T-helper 17 cell (primary cell): ENCODE results near the gene ETHE1. TPM values are rescaled to one million over a fixed set of nuclear protein-coding genes. Genes with fewer than 3 reads are reported as not detected.

Source experiments
- ATAC-seq: fragments of 150-1000 bp; cut with Tn5 transposase; 2 replicates; pipeline ENCODE4 v1.10.0; 2021; ENCODE audit warnings: mild to moderate bottlenecking, moderate library complexity
- DNase-seq, 3 donors: peaks; one replicate each; pipeline versions ENCODE4 v3.0.0 to v3.0.0-alpha.2; 2020 to 2021
- H3K9me3 ChIP-seq: one replicate; pipeline ENCODE4 v1.7.0; 2013; ENCODE audit warnings: low read length, mild to moderate bottlenecking; ENCODE audit not compliant: control insufficient read depth, poor library complexity, severe bottlenecking
- H3K27ac Mint-ChIP-seq: one replicate; pipeline ENCODE4 v1.8.0; 2022; ENCODE audit warnings: mild to moderate bottlenecking, moderate library complexity, mixed read lengths
- H3K27me3 Mint-ChIP-seq: one replicate; pipeline ENCODE4 v1.8.0; 2022; ENCODE audit warnings: mixed read lengths
- H3K36me3 Mint-ChIP-seq: one replicate; pipeline ENCODE4 v1.8.0; 2022; ENCODE audit warnings: low read depth, mixed read lengths
- H3K4me1 Mint-ChIP-seq: one replicate; pipeline ENCODE4 v1.8.0; 2022; ENCODE audit warnings: mild to moderate bottlenecking, mixed read lengths
- H3K4me3 Mint-ChIP-seq: one replicate; pipeline ENCODE4 v1.8.0; 2022; ENCODE audit warnings: mild to moderate bottlenecking, moderate library complexity, mixed read lengths
- total RNA-seq, 4 donors: library from RNA in 2 of 4; stranded (reverse) in 2 of 4; gene quantifications; one replicate each; pipeline ENCODE4 v1.2.3 and lab custom pipeline; 2022 to 2026

The ETHE1 gene
- total RNA-seq, 2 donors from 2014 or later = 21.0 to 30.3 TPM

DNA sequence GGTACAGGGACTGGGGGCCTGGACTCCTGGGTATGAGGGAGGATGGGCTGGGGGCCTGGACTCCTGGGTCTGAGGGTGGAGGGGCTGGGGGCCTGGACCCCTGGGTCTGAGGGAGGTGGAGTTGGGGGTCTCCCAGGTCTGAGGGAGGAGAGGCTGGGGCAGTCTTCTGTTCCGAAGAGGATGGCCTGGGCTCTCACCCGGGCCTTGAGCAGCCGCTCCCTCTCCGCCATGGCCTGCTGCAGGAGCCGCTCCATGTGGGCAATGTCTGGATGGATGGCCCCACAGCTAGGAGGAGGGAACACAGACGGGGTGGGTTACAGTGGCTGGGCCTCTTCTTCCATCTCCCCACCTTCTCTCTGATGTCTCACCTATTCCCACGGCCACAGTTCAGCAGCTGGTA, 40.6 kb downstream of the ETHE1 start:
- H3K4me1 Mint-ChIP-seq = peaks cover 2% of the 10 kb centered on the region
- no peak overlapping the region for H3K4me3 Mint-ChIP-seq
- H3K27me3 Mint-ChIP-seq = no peaks in the 10 kb centered on the region
- no peaks in the 10 kb centered on the region for H3K36me3 Mint-ChIP-seq
- no peak overlapping the region for H3K27ac Mint-ChIP-seq
- DNase-seq = no peak
- H3K9me3 ChIP-seq = no peaks in the 10 kb centered on the region
- ATAC-seq = no peak

GRCh38 chr19:43485951-43486350, 41.0 kb downstream of the ETHE1 start:
- no peaks in the 10 kb centered on the region for H3K36me3 Mint-ChIP-seq
- no peak overlapping the region for H3K4me3 Mint-ChIP-seq
- no peak for ATAC-seq
- H3K4me1 Mint-ChIP-seq = peaks cover 2% of the 10 kb centered on the region
- H3K27me3 Mint-ChIP-seq = no peaks in the 10 kb centered on the region
- H3K9me3 ChIP-seq = no peaks in the 10 kb centered on the region
- no peak overlapping the region for H3K27ac Mint-ChIP-seq
- DNase-seq = no peak

- H3K9me3 ChIP-seq = no peaks in the 10 kb centered on the region
- Mint-ChIP-seq H3K4me3 (no peak overlapping the region), H3K36me3 (no peaks in the 10 kb centered on the region), H3K27me3 (no peaks in the 10 kb centered on the region), H3K27ac (no peak overlapping the region), H3K4me1 (no peaks in the 10 kb centered on the region)
- DNase-seq (no peak), ATAC-seq (no peak)
These were observed 43.7 kb downstream of the ETHE1 start for GRCh38 chr19:43483281-43483680.

DNA sequence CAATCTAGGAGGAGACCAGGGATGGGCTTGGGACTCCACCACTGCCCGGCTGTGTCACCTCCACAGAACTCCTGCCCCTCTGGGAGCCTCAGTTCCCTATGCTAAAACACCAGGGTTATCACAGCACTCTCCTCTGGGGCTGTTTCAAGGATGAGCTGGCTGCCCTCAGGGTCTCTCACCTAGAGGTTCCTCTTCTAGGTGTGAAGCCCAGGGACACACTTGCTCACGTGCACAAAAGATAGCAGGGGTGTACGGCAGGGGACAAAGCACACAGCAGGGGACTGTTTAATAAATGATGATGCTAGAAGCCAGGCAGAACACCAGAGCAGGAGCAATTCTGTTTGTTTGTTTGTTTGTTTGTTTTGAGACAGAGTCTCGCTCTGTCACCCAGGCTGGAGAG, 44.8 kb downstream of the ETHE1 start:
- Mint-ChIP-seq H3K4me3 (no peak overlapping the region), H3K27ac (no peak overlapping the region), H3K36me3 (peaks cover 5% of the 10 kb centered on the region), H3K27me3 (no peaks in the 10 kb centered on the region), H3K4me1 (peaks cover 3% of the 10 kb centered on the region)
- no peak for ATAC-seq
- no peak for DNase-seq
- H3K9me3 ChIP-seq = no peaks in the 10 kb centered on the region

- DNase-seq (no peak), ATAC-seq (no peak)
- H3K4me1 Mint-ChIP-seq = peaks cover 3% of the 10 kb centered on the region
- peaks cover 5% of the 10 kb centered on the region for H3K36me3 Mint-ChIP-seq
- H3K4me3 Mint-ChIP-seq = no peak overlapping the region
- H3K27ac Mint-ChIP-seq = no peak overlapping the region
- no peaks in the 10 kb centered on the region for H3K27me3 Mint-ChIP-seq
- no peaks in the 10 kb centered on the region for H3K9me3 ChIP-seq
These were observed 45.3 kb downstream of the ETHE1 start for GRCh38 chr19:43481701-43482100.

GRCh38 chr19:43480574-43480973, 46.4 kb downstream of the ETHE1 start:
- no peaks in the 10 kb centered on the region for H3K9me3 ChIP-seq
- Mint-ChIP-seq H3K27ac (peak overlapping the region; percentile 62), H3K4me1 (peaks cover 3% of the 10 kb centered on the region), H3K27me3 (no peaks in the 10 kb centered on the region), H3K4me3 (no peak overlapping the region), H3K36me3 (peaks cover 5% of the 10 kb centered on the region)
- ATAC-seq = no peak
- DNase-seq = no peak

GRCh38 chr19:43479961-43480561, 46.9 kb downstream of the ETHE1 start:
- no peaks in the 10 kb centered on the region for H3K27me3 Mint-ChIP-seq
- H3K4me3 Mint-ChIP-seq = no peak overlapping the region
- ATAC-seq (no peak), DNase-seq (no peak)
- H3K27ac Mint-ChIP-seq = peak overlapping the region; percentile 62
- no peaks in the 10 kb centered on the region for H3K9me3 ChIP-seq
- H3K36me3 Mint-ChIP-seq = peaks cover 5% of the 10 kb centered on the region
- H3K4me1 Mint-ChIP-seq = peaks cover 8% of the 10 kb centered on the region

DNA sequence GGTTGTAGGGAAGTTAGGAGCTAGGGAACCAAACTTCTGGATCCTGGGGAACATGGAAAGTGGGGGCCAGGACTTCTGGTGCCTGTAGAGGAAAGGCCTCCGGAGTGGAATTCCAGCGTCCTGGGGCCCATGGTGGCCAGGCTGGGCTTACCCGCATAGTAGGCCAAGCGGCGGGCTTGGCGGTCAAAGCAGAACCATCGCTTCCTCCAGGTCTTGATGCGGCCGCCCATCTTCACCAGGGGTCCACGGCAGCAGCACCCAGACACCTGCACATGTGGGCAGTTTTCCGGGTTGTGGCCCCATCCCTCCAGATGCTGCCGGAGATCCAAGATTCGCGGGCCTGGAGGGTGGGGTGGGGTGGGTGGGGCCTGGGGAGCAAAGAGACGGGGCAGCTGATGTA, 47.8 kb downstream of the ETHE1 start:
- DNase-seq (no peak), ATAC-seq (no peak)
- Mint-ChIP-seq H3K4me1 (peaks cover 11% of the 10 kb centered on the region), H3K27me3 (no peaks in the 10 kb centered on the region), H3K4me3 (no peak overlapping the region), H3K36me3 (peaks cover 5% of the 10 kb centered on the region), H3K27ac (no peak overlapping the region)
- no peaks in the 10 kb centered on the region for H3K9me3 ChIP-seq

- no peaks in the 10 kb centered on the region for H3K27me3 Mint-ChIP-seq
- H3K27ac Mint-ChIP-seq = peak overlapping the region; percentile 89
These were observed 48.7 kb downstream of the ETHE1 start for GRCh38 chr19:43478323-43478722.

GRCh38 chr19:43476606-43477005, 50.4 kb downstream of the ETHE1 start:
- DNase-seq (no peak), ATAC-seq (no peak)
- no peak overlapping the region for H3K4me3 Mint-ChIP-seq
- H3K4me1 Mint-ChIP-seq = peaks cover 11% of the 10 kb centered on the region
- no peaks in the 10 kb centered on the region for H3K9me3 ChIP-seq
- H3K27ac Mint-ChIP-seq = no peak overlapping the region
- H3K36me3 Mint-ChIP-seq = peaks cover 5% of the 10 kb centered on the region
- H3K27me3 Mint-ChIP-seq = no peaks in the 10 kb centered on the region

More at GRCh38 chr19:43478323-43478722, 48.7 kb downstream of the ETHE1 start:
- DNase-seq (no peak), ATAC-seq (no peak)
- Mint-ChIP-seq H3K36me3 (peaks cover 5% of the 10 kb centered on the region), H3K4me1 (peaks cover 11% of the 10 kb centered on the region), H3K4me3 (no peak overlapping the region)
- no peaks in the 10 kb centered on the region for H3K9me3 ChIP-seq

DNA sequence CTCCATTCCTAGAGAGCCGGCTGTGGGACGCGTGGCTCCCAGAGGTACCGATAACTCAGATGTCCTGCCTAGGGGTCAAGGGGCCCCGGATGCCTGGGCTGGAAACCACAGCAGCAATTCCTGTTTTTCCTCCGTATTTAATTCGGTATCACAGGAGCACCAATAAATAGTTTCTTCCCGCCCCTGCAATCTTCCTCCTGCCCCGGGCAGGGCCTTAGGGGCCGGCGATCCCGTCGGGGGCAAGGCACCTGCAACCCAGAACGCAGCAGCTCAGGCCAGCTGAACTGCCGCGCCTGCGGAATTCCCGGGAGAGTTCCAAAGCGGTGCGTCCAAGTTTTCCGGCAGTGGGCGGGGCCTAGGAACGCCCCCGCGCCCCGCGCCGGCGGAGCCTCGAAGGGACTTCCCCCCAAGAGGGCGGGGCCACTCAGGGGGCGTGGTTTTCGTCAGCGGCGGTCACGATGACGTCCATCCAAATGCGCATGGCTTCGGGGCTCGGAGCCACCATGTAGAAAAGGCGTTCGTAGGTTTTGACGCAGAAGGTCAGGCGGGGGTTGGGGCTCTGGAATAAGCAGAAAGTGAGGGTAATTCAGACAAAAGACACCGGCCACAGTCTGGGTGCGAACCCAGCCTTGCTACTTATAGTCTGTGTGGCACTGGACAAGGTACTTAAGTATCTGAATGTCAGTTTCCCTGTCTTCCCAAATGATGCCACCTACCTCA, 51.9 kb downstream of the ETHE1 start:
- Mint-ChIP-seq H3K4me1 (peaks cover 12% of the 10 kb centered on the region), H3K27me3 (no peaks in the 10 kb centered on the region), H3K36me3 (peaks cover 5% of the 10 kb centered on the region), H3K4me3 (peak overlapping the region; percentile 57), H3K27ac (peak overlapping the region; percentile 91)
- ATAC-seq = peak; percentile 95
- peak; percentile 93 to 96 (median 96) for DNase-seq
- no peaks in the 10 kb centered on the region for H3K9me3 ChIP-seq

- no peak for ATAC-seq
- DNase-seq = no peak
- H3K4me1 Mint-ChIP-seq = peaks cover 14% of the 10 kb centered on the region
- H3K27me3 Mint-ChIP-seq = no peaks in the 10 kb centered on the region
- peak overlapping the region; percentile 91 for H3K27ac Mint-ChIP-seq
- H3K9me3 ChIP-seq = no peaks in the 10 kb centered on the region
- peaks cover 5% of the 10 kb centered on the region for H3K36me3 Mint-ChIP-seq
- H3K4me3 Mint-ChIP-seq = peak overlapping the region; percentile 57
These were observed 52.5 kb downstream of the ETHE1 start for GRCh38 chr19:43474487-43474886.

DNA sequence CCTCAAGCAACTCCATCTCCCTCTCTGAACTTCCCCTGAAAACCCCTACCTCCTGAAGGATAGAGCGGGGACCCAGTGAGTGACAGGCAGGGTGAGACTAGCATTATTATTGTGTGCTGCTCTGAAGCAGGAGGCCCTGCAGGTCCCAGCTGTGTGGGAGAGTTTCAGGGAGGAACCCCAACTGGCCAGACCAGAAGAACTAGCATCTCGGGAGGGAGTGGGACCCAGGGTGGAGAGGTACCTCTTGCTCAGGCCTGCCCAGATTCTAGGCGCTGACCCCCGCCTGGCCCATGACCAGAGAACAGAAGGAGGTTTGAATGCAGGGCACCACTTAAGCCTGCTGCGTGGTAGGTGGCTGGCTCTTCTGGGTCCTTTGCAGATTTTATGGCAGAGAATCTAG, 55.9 kb downstream of the ETHE1 start:
- ATAC-seq = no peak
- Mint-ChIP-seq H3K27ac (peak overlapping the region; percentile 93), H3K4me3 (no peak overlapping the region), H3K4me1 (peaks cover 29% of the 10 kb centered on the region), H3K27me3 (no peaks in the 10 kb centered on the region), H3K36me3 (no peaks in the 10 kb centered on the region)
- DNase-seq = no peak
- no peaks in the 10 kb centered on the region for H3K9me3 ChIP-seq

DNA sequence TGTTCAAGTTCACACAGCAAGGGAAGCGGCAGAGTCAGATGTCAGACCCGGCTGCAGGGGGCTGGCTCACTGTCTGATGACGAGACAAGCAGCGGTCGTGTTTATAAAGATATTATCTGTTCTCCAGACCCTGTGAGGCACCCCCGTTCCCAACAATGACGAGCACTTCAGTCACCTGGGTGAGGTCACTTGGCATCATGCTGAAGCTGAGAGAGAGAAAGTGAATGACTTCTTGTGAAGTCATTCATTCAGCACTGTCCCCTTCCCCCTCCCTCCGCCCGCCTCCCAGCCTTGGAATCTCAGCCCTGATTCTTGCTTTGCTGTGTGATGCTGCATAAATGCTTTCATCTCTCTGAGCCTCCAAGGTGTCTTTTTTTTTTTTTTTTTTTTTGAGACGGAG, 56.7 kb downstream of the ETHE1 start:
- peak overlapping the region; percentile 93 for H3K27ac Mint-ChIP-seq
- peaks cover 29% of the 10 kb centered on the region for H3K4me1 Mint-ChIP-seq
- DNase-seq (peak in 1 of 3 donors; percentile 22), ATAC-seq (peak; percentile 35)
- H3K27me3 Mint-ChIP-seq = no peaks in the 10 kb centered on the region
- H3K36me3 Mint-ChIP-seq = no peaks in the 10 kb centered on the region
- no peak overlapping the region for H3K4me3 Mint-ChIP-seq
- H3K9me3 ChIP-seq = no peaks in the 10 kb centered on the region
